SK-N-SH (cell line): ENCODE results near the gene C1QL4.

Experiments used
- CHD2 ChIP-seq: fragments of 150-350 bp; IDR thresholded peaks from 2 replicates; pipeline ENCODE4 v1.6.1; 2018; ENCODE audit warnings: low read length; ENCODE audit not compliant: partially characterized antibody
- CTCF ChIP-seq: fragments of 200-600 bp; sonication (generic); IDR thresholded peaks from 2 replicates; pipeline ENCODE4 v1.6.1; 2017; ENCODE audit warnings: antibody characterized with exemption, mild to moderate bottlenecking, moderate library complexity
- GABPA ChIP-seq: IDR thresholded peaks from 2 replicates; pipeline ENCODE4 v1.4.0; 2012; ENCODE audit warnings: low read depth, mild to moderate bottlenecking
- JUND ChIP-seq: IDR thresholded peaks from 2 replicates; pipeline ENCODE4 v1.4.0; 2012
- MAX ChIP-seq: IDR thresholded peaks from 2 replicates; pipeline ENCODE4 v1.4.0; 2012; ENCODE audit warnings: low read depth
- POLR2AphosphoS5 ChIP-seq: IDR thresholded peaks from 2 replicates; pipeline ENCODE4 v1.6.1; 2012; ENCODE audit warnings: low read depth, low read length
- RAD21 ChIP-seq: IDR thresholded peaks from 2 replicates; pipeline ENCODE4 v1.6.1; 2012; ENCODE audit warnings: mild to moderate bottlenecking, low read length
- SIN3A ChIP-seq: IDR thresholded peaks from 2 replicates; pipeline ENCODE4 v1.6.1; 2012; ENCODE audit warnings: low read depth, mild to moderate bottlenecking, low read length, moderate library complexity, borderline replicate concordance
- USF2 ChIP-seq: fragments of 150-350 bp; IDR thresholded peaks from 2 replicates; pipeline ENCODE4 v1.6.1; 2017; ENCODE audit warnings: antibody characterized with exemption, low read length, low read depth, borderline replicate concordance
- TF ChIP-seq, protein P1 (sequence below): IDR thresholded peaks from 2 replicates; pipeline ENCODE4 v1.6.1; 2012; ENCODE audit warnings: mild to moderate bottlenecking, low read depth, low read length, moderate library complexity

DNA sequence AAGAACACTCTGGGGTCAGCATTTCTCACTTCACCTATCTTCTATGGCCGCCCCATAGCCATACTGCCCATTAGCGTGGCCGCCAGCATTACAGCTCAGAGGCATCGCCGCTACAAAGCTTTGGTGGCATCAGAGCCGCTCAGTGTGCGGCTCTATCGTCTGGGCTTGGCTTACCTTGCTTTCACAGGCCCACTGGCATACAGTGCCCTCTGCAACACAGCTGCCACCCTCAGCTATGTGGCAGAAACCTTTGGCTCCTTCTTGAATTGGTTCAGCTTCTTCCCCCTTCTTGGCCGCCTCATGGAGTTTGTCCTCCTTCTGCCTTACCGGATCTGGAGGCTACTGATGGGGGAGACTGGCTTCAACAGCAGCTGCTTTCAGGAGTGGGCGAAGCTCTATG is 12.3 kb upstream of the C1QL4 start:
- TF ChIP-seq CTCF (no peak), CHD2 (no peak), POLR2AphosphoS5 (no peak), MAX (no peak), USF2 (no peak), RAD21 (no peak), SIN3A (no peak), JUND (no peak), GABPA (no peak)
- TF ChIP-seq, protein P1, sequence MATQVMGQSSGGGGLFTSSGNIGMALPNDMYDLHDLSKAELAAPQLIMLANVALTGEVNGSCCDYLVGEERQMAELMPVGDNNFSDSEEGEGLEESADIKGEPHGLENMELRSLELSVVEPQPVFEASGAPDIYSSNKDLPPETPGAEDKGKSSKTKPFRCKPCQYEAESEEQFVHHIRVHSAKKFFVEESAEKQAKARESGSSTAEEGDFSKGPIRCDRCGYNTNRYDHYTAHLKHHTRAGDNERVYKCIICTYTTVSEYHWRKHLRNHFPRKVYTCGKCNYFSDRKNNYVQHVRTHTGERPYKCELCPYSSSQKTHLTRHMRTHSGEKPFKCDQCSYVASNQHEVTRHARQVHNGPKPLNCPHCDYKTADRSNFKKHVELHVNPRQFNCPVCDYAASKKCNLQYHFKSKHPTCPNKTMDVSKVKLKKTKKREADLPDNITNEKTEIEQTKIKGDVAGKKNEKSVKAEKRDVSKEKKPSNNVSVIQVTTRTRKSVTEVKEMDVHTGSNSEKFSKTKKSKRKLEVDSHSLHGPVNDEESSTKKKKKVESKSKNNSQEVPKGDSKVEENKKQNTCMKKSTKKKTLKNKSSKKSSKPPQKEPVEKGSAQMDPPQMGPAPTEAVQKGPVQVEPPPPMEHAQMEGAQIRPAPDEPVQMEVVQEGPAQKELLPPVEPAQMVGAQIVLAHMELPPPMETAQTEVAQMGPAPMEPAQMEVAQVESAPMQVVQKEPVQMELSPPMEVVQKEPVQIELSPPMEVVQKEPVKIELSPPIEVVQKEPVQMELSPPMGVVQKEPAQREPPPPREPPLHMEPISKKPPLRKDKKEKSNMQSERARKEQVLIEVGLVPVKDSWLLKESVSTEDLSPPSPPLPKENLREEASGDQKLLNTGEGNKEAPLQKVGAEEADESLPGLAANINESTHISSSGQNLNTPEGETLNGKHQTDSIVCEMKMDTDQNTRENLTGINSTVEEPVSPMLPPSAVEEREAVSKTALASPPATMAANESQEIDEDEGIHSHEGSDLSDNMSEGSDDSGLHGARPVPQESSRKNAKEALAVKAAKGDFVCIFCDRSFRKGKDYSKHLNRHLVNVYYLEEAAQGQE, result no peak
